DOHH2 (cell line): ENCODE measurements around the gene ERCC3.

Source experiments
- EZH2phosphoT487 ChIP-seq: fragments of 200-600 bp; sonication (generic); IDR thresholded peaks from 2 replicates; pipeline ENCODE4 v1.6.1; 2017; ENCODE audit warnings: borderline replicate concordance, mild to moderate bottlenecking, antibody characterized with exemption, low read length, moderate library complexity, mixed read lengths
- TF ChIP-seq, protein P1 (sequence below): fragments of 200-600 bp; sonication (generic); IDR thresholded peaks from one replicate; pipeline ENCODE4 v1.5.1; 2014; ENCODE audit warnings: antibody characterized with exemption, mild to moderate bottlenecking, low read depth, low read length; ENCODE audit not compliant: poor library complexity, severe bottlenecking

DNA sequence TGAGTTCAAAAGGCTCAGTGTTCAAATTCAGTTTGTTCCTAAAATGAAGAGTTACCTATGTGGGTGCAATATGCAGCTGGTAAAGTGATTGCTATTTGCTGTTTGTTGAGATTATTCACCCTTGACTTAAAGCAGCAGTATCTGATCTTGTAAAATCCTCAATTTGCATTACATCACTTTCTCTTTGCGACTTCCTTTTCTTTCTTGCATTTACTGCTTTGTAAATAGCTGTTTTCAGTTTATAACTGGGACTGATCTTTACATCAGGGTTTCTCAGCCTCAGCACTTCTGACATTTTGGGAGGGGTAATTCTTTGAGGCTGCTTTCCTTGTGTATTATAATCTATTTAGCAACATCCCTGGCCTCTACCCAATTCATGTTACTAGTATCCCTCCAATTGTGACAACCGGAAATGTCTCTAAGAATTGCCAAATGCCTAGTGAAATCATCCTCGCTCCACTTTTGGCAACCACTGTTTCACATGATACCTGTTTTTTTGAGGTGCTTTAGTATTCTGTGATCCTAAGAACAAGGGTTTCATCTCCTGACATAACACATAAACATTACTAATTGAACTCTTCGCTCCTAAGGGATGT lies 12.1 kb upstream of the ERCC3 start:
- TF ChIP-seq, protein P1, sequence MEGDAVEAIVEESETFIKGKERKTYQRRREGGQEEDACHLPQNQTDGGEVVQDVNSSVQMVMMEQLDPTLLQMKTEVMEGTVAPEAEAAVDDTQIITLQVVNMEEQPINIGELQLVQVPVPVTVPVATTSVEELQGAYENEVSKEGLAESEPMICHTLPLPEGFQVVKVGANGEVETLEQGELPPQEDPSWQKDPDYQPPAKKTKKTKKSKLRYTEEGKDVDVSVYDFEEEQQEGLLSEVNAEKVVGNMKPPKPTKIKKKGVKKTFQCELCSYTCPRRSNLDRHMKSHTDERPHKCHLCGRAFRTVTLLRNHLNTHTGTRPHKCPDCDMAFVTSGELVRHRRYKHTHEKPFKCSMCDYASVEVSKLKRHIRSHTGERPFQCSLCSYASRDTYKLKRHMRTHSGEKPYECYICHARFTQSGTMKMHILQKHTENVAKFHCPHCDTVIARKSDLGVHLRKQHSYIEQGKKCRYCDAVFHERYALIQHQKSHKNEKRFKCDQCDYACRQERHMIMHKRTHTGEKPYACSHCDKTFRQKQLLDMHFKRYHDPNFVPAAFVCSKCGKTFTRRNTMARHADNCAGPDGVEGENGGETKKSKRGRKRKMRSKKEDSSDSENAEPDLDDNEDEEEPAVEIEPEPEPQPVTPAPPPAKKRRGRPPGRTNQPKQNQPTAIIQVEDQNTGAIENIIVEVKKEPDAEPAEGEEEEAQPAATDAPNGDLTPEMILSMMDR: no peak
- no peak for TF ChIP-seq EZH2phosphoT487
